ENCODE measurements around the gene PPIB. TPM values are rescaled to one million over a fixed set of nuclear protein-coding genes. Genes with fewer than 3 reads are reported as not detected.

The PPIB gene
- total and polyA plus RNA-seq, 9 of the 15 experiments (the other 6 are each of a cell fraction or from before 2014, with no cell fraction given): 306 to 746 (median 439) TPM

- 17% methylated on average over 11 of the region's 12 CpGs for WGBS (ENCODE audit: insufficient coverage, low coverage, missing lambda C conversion rate)
- no peak overlapping the region for H3K4me2 ChIP-seq (ENCODE audit: insufficient read depth, low read length)
- TF ChIP-seq JUND (IDR thresholded peaks at IDR 0.05; ENCODE audit: borderline replicate concordance, low read depth, low read length) (peak; percentile 56; the same call in 1 of the 2 replicates), JUND (tag; IDR thresholded peaks at IDR 0.05; ENCODE audit: borderline replicate concordance, low read depth, low read length) (peak; percentile 20; the same call in 1 of the 3 replicates), RBFOX2 (IDR thresholded peaks at IDR 0.05; ENCODE audit: low read depth, low read length) (peak; percentile 78), HMG20B (CRISPR knock-in tag; IDR thresholded peaks at IDR 0.05) (peak; percentile 48; the same call in 1 of the 2 replicates), MYNN (IDR thresholded peaks at IDR 0.05) (peak; percentile 84), MYNN (CRISPR knock-in tag; IDR thresholded peaks at IDR 0.05) (no peak), HDGF (IDR thresholded peaks at IDR 0.05) (peak; percentile 87), ETV1 (tag; conservative IDR thresholded peaks at IDR 0.05; ENCODE audit: low read depth) (no peak), L3MBTL2 (IDR thresholded peaks at IDR 0.05) (peak; percentile 36; the same call in 1 of the 2 replicates), CTBP1 (IDR thresholded peaks at IDR 0.05; ENCODE audit: borderline replicate concordance) (peak; percentile 52), NCOR1 (IDR thresholded peaks at IDR 0.05) (peak; percentile 20; the same call in 1 of the 2 replicates), RB1 (IDR thresholded peaks at IDR 0.05; ENCODE audit: low read depth) (peak; percentile 97), XRCC5 (IDR thresholded peaks at IDR 0.05; ENCODE audit: low read depth, low read length) (peak; percentile 91), ZEB2 (IDR thresholded peaks at IDR 0.05) (no peak), RCOR1 (IDR thresholded peaks at IDR 0.05; ENCODE audit: borderline replicate concordance in 1 of 2, low read depth in 2 of 2, low read length in 2 of 2) (peak in 1 of 2 experiments; percentile 46; a peak in 1 of 4 replicates), ZBTB17 (CRISPR knock-in tag; IDR thresholded peaks at IDR 0.05) (0 out of 2 replicates have a peak, but pooled peaks have one; percentile 27), MAZ (CRISPR knock-in tag; conservative IDR thresholded peaks at IDR 0.05 in 1 of 2, IDR thresholded peaks at IDR 0.05 in 1 of 2) (peak in 1 of 2 experiments; percentile 20; a peak in 1 of 4 replicates), NEUROD1 (IDR thresholded peaks at IDR 0.05; ENCODE audit: borderline replicate concordance, low read depth, low read length, partially characterized antibody) (peak; percentile 47), RBM34 (IDR thresholded peaks at IDR 0.05; ENCODE audit: borderline replicate concordance, insufficient read depth, low read length) (no peak), ILK (tag; IDR thresholded peaks at IDR 0.05; ENCODE audit: borderline replicate concordance, low read depth) (no peak)
- TF ChIP-seq, protein P1, sequence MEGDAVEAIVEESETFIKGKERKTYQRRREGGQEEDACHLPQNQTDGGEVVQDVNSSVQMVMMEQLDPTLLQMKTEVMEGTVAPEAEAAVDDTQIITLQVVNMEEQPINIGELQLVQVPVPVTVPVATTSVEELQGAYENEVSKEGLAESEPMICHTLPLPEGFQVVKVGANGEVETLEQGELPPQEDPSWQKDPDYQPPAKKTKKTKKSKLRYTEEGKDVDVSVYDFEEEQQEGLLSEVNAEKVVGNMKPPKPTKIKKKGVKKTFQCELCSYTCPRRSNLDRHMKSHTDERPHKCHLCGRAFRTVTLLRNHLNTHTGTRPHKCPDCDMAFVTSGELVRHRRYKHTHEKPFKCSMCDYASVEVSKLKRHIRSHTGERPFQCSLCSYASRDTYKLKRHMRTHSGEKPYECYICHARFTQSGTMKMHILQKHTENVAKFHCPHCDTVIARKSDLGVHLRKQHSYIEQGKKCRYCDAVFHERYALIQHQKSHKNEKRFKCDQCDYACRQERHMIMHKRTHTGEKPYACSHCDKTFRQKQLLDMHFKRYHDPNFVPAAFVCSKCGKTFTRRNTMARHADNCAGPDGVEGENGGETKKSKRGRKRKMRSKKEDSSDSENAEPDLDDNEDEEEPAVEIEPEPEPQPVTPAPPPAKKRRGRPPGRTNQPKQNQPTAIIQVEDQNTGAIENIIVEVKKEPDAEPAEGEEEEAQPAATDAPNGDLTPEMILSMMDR (IDR thresholded peaks at IDR 0.05 in 2 of 3, conservative IDR thresholded peaks at IDR 0.05 in 1 of 3; ENCODE audit: insufficient read depth in 2 of 3, low read depth in 1 of 3, low read length in 3 of 3): peak; percentile 94 to 97 (median 96)
These were observed 9.1 kb downstream of the PPIB start for GRCh38 chr15:64153480-64154367.

More at GRCh38 chr15:64153480-64154367, 9.1 kb downstream of the PPIB start:
- ATAC-seq: peak; percentile 88
- Histone ChIP-seq H3K4me3 (no peak overlapping the region), H3K9me1 (ENCODE audit: control insufficient read depth, insufficient read depth, low read length) (peaks cover 4% of the 10 kb centered on the region), H3K9me3 (replicated peaks; ENCODE audit: control insufficient read depth, insufficient read depth, low read depth, low read length) (no peaks in the 10 kb centered on the region), H3K9ac (ENCODE audit: insufficient read depth in 1 of 2, low read depth in 2 of 2, low read length in 2 of 2) (peak overlapping the region in 1 of 2 experiments; percentile 82; a peak in 3 of 4 replicates), H4K20me1 (replicated peaks; ENCODE audit: control insufficient read depth, insufficient read depth, low read length) (no peaks in the 10 kb centered on the region; the same call in 1 of the 2 replicates), H3K4me1 (replicated peaks in 1 of 2; ENCODE audit: control insufficient read depth in 2 of 2, insufficient read depth in 2 of 2, low read length in 2 of 2) (peaks cover 16 to 58% of the 10 kb centered on the region in 2 experiments; a peak in 4 of 5 replicates), H3K79me2 (ENCODE audit: control insufficient read depth, insufficient read depth, low read length) (peaks cover 6% of the 10 kb centered on the region; the same call in 2 of the 3 replicates), H3K36me3 (ENCODE audit: control insufficient read depth, insufficient read depth, low read length) (peaks cover 42% of the 10 kb centered on the region), H2AFZ (ENCODE audit: low read depth, low read length) (no peak overlapping the region), H3K27me3 (ENCODE audit: control insufficient read depth in 2 of 2, insufficient read depth in 2 of 2, low read length in 2 of 2) (no peaks in the 10 kb centered on the region), H3K27ac (ENCODE audit: extremely low read depth, low read depth, low read length) (peak overlapping the region; percentile 45; the same call in 2 of the 3 replicates)
- in situ Hi-C loops (cut with MboI): no loop called here
- POLR2A ChIA-PET: interaction anchor here (0.5 to 3.3 kb wide), 13 partner anchors 9 to 853 kb away, joined by 3 to 36 read pairs (median 4); partner anchors contain the start of gene PPIB
- DNase-seq (ENCODE audit: extremely low read depth in 1 of 4, low spot score in 3 of 4): peak; percentile 78 to 93 (median 84)
- CTCF ChIA-PET (ENCODE audit: low intra/inter-chr PET ratio): no interaction called here
- intact Hi-C loops (cut with micrococcal nuclease): loop anchor here (2.0 to 10.0 kb wide), 4 partner anchors 59 to 686 kb away; partner anchors contain the start of gene SNX1
- peak; percentile 90 for FAIRE-seq
- no TSS peak for BruUV-seq (replicated peaks)

Measured in K562 (cell line).